ENCODE results near the gene UBE2D2. TPM values are rescaled to one million over a fixed set of nuclear protein-coding genes. Genes with fewer than 3 reads are reported as not detected.

The UBE2D2 gene
- total RNA-seq, 1 donor from 2014 or later = 57.5 TPM

DNA sequence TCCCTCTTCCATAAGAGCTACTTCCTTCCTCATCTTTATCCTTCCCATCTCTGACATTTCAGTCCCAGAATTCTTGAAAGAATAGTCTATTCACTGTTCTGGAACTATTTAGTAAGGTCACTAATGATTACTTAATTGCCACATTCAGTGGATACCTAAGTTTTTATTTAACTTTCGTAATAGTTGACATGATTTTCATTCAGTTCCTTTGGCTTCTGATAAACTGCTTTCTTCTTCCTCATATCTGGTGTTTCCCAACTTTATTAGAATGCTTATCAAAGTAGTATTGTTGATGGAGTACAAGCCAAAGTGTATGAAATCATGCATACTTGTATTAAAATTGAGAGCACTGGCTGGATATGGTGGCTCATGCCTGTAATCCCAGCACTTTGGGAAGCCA is 10.8 kb downstream of the UBE2D2 start:
- Histone ChIP-seq H3K27ac (no peak overlapping the region), H3K4me3 (no peak overlapping the region), H3K9me3 (no peaks in the 10 kb centered on the region), H3K27me3 (no peaks in the 10 kb centered on the region), H3K4me1 (peaks cover 77% of the 10 kb centered on the region), H3K36me3 (peaks cover 0 to 5% of the 10 kb centered on the region in 2 donors)
- intact Hi-C loops (cut with DNase I) = no loop called here
- no peak for DNase-seq (ENCODE audit: extremely low spot score in 2 of 2)
- TF ChIP-seq POLR2AphosphoS5 (IDR thresholded peaks at IDR 0.05; ENCODE audit: insufficient read depth in 1 of 2, low read depth in 1 of 2) (no peak), POLR2A (IDR thresholded peaks at IDR 0.05) (no peak)
- TF ChIP-seq, protein P1, sequence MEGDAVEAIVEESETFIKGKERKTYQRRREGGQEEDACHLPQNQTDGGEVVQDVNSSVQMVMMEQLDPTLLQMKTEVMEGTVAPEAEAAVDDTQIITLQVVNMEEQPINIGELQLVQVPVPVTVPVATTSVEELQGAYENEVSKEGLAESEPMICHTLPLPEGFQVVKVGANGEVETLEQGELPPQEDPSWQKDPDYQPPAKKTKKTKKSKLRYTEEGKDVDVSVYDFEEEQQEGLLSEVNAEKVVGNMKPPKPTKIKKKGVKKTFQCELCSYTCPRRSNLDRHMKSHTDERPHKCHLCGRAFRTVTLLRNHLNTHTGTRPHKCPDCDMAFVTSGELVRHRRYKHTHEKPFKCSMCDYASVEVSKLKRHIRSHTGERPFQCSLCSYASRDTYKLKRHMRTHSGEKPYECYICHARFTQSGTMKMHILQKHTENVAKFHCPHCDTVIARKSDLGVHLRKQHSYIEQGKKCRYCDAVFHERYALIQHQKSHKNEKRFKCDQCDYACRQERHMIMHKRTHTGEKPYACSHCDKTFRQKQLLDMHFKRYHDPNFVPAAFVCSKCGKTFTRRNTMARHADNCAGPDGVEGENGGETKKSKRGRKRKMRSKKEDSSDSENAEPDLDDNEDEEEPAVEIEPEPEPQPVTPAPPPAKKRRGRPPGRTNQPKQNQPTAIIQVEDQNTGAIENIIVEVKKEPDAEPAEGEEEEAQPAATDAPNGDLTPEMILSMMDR (IDR thresholded peaks at IDR 0.05) = no peak

DNA sequence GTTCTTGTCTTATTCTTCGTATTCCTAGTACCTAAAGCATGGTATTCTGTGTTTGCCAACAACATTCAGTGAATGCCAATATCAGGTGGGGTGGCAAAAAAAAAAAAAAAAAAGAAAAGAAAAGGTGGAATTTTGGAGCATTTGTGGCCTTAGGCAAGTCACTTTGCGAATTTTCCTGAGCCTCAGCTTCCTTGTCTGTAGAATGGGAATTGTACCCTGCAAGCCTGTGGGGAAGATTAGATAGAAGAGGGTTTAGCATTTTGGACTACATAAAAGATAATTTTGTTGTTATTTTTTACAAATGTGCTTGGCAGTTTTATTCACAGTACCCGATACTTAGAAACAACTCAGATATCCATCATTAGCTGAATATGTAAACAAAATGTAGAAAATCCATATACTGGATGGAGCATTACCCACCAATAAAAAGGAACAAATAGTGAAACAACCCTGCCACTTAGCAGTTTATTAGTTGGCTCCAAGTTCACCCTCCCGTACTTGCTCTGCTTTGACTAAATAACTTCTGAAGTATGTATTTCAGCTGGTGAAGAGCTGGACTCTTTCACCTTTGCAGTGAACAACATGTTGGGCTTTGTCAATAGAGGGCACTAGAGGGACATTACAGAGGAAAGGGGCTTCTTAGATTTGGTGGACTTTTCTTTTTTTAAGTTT is 13.6 kb downstream of the UBE2D2 start:
- Histone ChIP-seq H3K27ac (no peak overlapping the region), H3K4me1 (peaks cover 63% of the 10 kb centered on the region), H3K27me3 (no peaks in the 10 kb centered on the region), H3K36me3 (no peaks in the 10 kb centered on the region), H3K4me3 (no peak overlapping the region), H3K9me3 (no peaks in the 10 kb centered on the region)
- TF ChIP-seq POLR2A (IDR thresholded peaks at IDR 0.05) = no peak
- TF ChIP-seq, protein P1 (IDR thresholded peaks at IDR 0.05) = no peak
- DNase-seq (ENCODE audit: extremely low spot score in 2 of 2) = no peak
- intact Hi-C loops (cut with DNase I) = no loop called here

DNA sequence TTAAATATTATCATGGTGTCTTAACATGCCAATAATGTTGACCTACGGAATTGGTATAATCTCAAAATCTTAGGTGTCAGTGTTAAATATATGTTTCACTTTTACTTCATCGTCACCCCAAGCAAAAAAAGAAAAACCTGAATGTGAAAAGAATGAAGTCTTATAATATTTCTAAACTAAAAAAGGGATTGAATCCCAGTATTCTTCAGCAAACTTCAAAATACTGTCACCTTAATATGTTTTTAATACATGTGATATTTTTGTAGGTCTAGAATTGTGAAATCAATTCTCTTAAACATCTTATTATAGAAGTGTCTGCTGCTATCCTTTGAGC is 14.1 kb downstream of the UBE2D2 start:
- Histone ChIP-seq H3K9me3 (no peaks in the 10 kb centered on the region), H3K36me3 (no peaks in the 10 kb centered on the region), H3K4me3 (no peak overlapping the region), H3K4me1 (peaks cover 63% of the 10 kb centered on the region), H3K27ac (no peak overlapping the region), H3K27me3 (no peaks in the 10 kb centered on the region)
- TF ChIP-seq, protein P1 (IDR thresholded peaks at IDR 0.05) = no peak
- TF ChIP-seq POLR2AphosphoS5 (IDR thresholded peaks at IDR 0.05; ENCODE audit: insufficient read depth in 1 of 2, low read depth in 1 of 2) (no peak), POLR2A (IDR thresholded peaks at IDR 0.05) (no peak)
- intact Hi-C loops (cut with DNase I) = no loop called here
- no peak for DNase-seq (ENCODE audit: extremely low spot score in 2 of 2)

DNA sequence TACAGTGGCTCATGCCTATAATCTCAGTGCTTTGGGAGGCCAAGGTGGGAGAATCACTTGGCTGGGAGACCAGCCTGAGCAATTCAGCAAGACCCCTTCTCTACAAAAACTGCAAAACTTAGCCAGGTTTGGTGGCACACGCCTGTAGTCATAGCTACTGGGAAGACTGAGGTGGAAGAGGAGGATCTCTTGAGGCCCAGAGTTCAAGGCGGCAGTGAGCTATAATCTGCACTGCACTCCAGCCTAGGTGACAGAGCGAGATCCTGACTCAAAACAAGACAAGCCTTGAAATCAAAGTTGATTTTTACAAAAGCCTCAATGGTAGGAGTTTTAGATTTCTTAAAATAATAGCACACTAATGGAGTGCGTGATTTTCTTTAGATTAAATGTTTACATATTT is 14.6 kb downstream of the UBE2D2 start:
- H3K4me1 ChIP-seq = peaks cover 61% of the 10 kb centered on the region
- no peak overlapping the region for H3K4me3 ChIP-seq
- H3K36me3 ChIP-seq = no peaks in the 10 kb centered on the region
- no peak overlapping the region for H3K27ac ChIP-seq
- TF ChIP-seq POLR2A (IDR thresholded peaks at IDR 0.05) (no peak), POLR2AphosphoS5 (IDR thresholded peaks at IDR 0.05; ENCODE audit: insufficient read depth in 1 of 2, low read depth in 1 of 2) (no peak)
- TF ChIP-seq, protein P1 (IDR thresholded peaks at IDR 0.05) = no peak
- H3K9me3 ChIP-seq = no peaks in the 10 kb centered on the region
- no peaks in the 10 kb centered on the region for H3K27me3 ChIP-seq
- no peak for DNase-seq (ENCODE audit: extremely low spot score in 2 of 2)
- intact Hi-C loops (cut with DNase I) = no loop called here

DNA sequence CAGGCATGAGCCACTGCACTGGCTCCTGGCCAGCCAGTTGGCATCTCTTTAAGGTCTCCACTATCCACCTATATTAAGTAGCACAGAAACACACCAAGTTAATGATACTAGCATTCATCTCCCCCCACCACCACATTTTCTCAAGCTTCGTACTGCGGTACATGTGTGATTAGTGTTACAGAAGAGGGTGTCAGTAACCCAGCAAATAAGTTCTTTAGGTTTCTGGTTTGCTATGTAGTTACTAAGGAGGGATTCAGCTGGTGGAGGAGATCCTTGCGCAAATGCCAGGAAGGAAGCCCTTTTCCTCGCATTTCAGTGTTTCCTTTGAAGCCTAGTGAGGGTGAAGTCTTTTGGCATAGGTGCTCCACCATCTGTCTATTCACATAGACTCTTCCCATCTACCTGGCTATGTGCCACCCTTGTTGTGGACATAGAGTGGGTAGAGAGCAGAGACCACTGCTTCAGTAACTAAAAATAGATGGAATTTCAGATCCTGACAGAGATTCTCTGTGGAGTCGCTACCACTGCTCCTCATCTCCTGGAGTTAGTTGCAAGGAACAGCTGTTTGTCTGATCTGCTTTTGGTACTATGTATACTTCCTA is 16.7 kb downstream of the UBE2D2 start:
- Histone ChIP-seq H3K9me3 (no peaks in the 10 kb centered on the region), H3K36me3 (no peaks in the 10 kb centered on the region), H3K4me3 (no peak overlapping the region), H3K27ac (no peak overlapping the region), H3K27me3 (no peaks in the 10 kb centered on the region), H3K4me1 (peaks cover 48% of the 10 kb centered on the region)
- DNase-seq (ENCODE audit: extremely low spot score in 2 of 2) = no peak
- intact Hi-C loops (cut with DNase I) = no loop called here
- TF ChIP-seq, protein P1 (IDR thresholded peaks at IDR 0.05) = no peak
- no peak for TF ChIP-seq POLR2A (IDR thresholded peaks at IDR 0.05)
